DND-41 (cell line): ENCODE measurements around the gene WDR31.
"Not testable (repeated sequence)": the region's sequence is repeated elsewhere in the genome, so short reads cannot be mapped to it uniquely, and the experiment has no call there.

Source experiments
- ATAC-seq: fragments of 200-7000 bp; cut with Tn5 transposase; 3 replicates; pipeline ENCODE4 v1.9.1; 2021; ENCODE audit warnings: low read depth; ENCODE audit not compliant: insufficient read depth
- DNase-seq: peaks from one replicate; pipeline ENCODE4 v3.0.0-alpha.2; 2020
- H2AFZ ChIP-seq: 2 replicates; pipeline ENCODE4 v1.6.0; 2012; ENCODE audit warnings: low read depth, low read length
- H3K27ac ChIP-seq: 2 replicates; pipeline ENCODE4 v1.5.1; 2012; ENCODE audit warnings: low read length, inconsistent platforms
- H3K27me3 ChIP-seq: fragments of 200-600 bp; sonication (generic); 2 replicates; pipeline ENCODE4 v1.6.0; 2012; ENCODE audit warnings: low read length, mild to moderate bottlenecking, inconsistent platforms; ENCODE audit not compliant: insufficient read depth, poor library complexity
- H3K36me3 ChIP-seq: 2 replicates; pipeline ENCODE4 v1.5.1; 2012; ENCODE audit warnings: low read length, inconsistent platforms; ENCODE audit not compliant: insufficient read depth
- H3K4me1 ChIP-seq: 2 replicates; pipeline ENCODE4 v1.5.1; 2012; ENCODE audit warnings: mild to moderate bottlenecking, low read length; ENCODE audit not compliant: insufficient read depth
- H3K4me2 ChIP-seq: 2 replicates; pipeline ENCODE4 v1.6.0; 2012; ENCODE audit warnings: mild to moderate bottlenecking, moderate library complexity, low read length, inconsistent platforms; ENCODE audit not compliant: insufficient read depth
- H3K4me3 ChIP-seq, 2 experiments: fragments of 200-600 bp in 1 of 2; shearing (Covaris generic) in 1 of 2; 2 replicates each; pipeline ENCODE4 v1.5.1; 2012 to 2016; ENCODE audit warnings: inconsistent platforms in 2 of 2, low read length in 2 of 2, mild to moderate bottlenecking in 2 of 2, low read depth in 1 of 2, moderate library complexity in 1 of 2
- H3K79me2 ChIP-seq: 2 replicates; pipeline ENCODE4 v1.6.0; 2012; ENCODE audit warnings: low read length, inconsistent platforms; ENCODE audit not compliant: insufficient read depth
- H3K9ac ChIP-seq: 2 replicates; pipeline ENCODE4 v1.6.0; 2012; ENCODE audit warnings: low read depth, mild to moderate bottlenecking, inconsistent platforms, low read length, moderate library complexity
- H3K9me3 ChIP-seq: 2 replicates; pipeline ENCODE4 v1.5.1; 2012; ENCODE audit warnings: low read length, moderate library complexity, mild to moderate bottlenecking, inconsistent platforms; ENCODE audit not compliant: insufficient read depth, severe bottlenecking
- H4K20me1 ChIP-seq: 2 replicates; pipeline ENCODE4 v1.6.0; 2012; ENCODE audit warnings: low read length; ENCODE audit not compliant: insufficient read depth
- EZH2 ChIP-seq: IDR thresholded peaks from 3 replicates; pipeline ENCODE4 v1.6.1; 2012; ENCODE audit warnings: borderline replicate concordance, low read depth, mild to moderate bottlenecking, moderate library complexity, low read length, inconsistent platforms; ENCODE audit not compliant: severe bottlenecking
- TF ChIP-seq, protein P1 (sequence below): IDR thresholded peaks from 2 replicates; pipeline ENCODE4 v1.5.1; 2012; ENCODE audit warnings: borderline replicate concordance, low read length, moderate library complexity, mild to moderate bottlenecking; ENCODE audit not compliant: poor library complexity, severe bottlenecking; ENCODE audit errors: extremely low read depth

WDR31 gene

DNA sequence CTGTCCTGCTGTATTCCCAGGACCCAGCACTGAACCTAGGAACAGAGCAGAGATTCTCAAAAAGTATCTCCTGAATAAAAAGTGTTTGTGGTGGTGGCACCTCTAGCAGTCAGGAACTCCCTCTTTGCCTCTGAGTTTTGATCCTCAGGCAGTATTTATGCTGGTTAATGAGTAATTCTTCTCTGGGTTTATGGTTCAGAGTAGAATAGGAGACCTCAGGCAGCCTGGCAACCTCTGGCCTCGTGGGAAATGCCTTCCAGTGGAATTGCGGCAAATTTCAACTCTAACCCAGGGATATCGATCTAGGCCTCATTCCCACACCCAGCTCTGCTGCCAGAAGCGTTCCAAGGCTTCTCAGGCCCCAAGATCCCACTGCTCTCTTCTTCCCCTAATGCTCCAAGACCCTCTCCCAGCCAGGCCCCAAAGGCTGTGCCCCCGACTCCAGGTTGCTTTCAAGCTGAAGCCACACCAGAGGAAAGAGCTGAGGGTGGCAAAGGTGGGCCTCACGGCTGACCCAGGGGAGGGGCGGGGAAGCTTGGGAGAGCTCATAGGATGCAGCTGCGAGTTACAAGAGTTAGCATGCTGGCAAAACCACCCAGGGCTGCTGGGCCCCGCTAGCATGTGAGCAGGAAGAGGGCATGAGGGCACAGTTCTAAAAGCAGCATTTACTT lies 47.6 kb upstream of the WDR31 start:
- no peak for DNase-seq
- H3K4me1 ChIP-seq, result no peaks in the 10 kb centered on the region
- no peak overlapping the region for H2AFZ ChIP-seq
- no peaks in the 10 kb centered on the region for H3K9me3 ChIP-seq
- H3K36me3 ChIP-seq, result peaks cover 47% of the 10 kb centered on the region
- no peaks in the 10 kb centered on the region for H3K27me3 ChIP-seq
- no peaks in the 10 kb centered on the region for H3K79me2 ChIP-seq
- no peak overlapping the region for H3K9ac ChIP-seq
- no peak overlapping the region for H3K27ac ChIP-seq
- TF ChIP-seq, protein P1, sequence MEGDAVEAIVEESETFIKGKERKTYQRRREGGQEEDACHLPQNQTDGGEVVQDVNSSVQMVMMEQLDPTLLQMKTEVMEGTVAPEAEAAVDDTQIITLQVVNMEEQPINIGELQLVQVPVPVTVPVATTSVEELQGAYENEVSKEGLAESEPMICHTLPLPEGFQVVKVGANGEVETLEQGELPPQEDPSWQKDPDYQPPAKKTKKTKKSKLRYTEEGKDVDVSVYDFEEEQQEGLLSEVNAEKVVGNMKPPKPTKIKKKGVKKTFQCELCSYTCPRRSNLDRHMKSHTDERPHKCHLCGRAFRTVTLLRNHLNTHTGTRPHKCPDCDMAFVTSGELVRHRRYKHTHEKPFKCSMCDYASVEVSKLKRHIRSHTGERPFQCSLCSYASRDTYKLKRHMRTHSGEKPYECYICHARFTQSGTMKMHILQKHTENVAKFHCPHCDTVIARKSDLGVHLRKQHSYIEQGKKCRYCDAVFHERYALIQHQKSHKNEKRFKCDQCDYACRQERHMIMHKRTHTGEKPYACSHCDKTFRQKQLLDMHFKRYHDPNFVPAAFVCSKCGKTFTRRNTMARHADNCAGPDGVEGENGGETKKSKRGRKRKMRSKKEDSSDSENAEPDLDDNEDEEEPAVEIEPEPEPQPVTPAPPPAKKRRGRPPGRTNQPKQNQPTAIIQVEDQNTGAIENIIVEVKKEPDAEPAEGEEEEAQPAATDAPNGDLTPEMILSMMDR, result no peak
- no peak for TF ChIP-seq EZH2
- no peaks in the 10 kb centered on the region for H4K20me1 ChIP-seq
- ATAC-seq, result no peak
- H3K4me2 ChIP-seq, result no peak overlapping the region
- no peak overlapping the region for H3K4me3 ChIP-seq

DNA sequence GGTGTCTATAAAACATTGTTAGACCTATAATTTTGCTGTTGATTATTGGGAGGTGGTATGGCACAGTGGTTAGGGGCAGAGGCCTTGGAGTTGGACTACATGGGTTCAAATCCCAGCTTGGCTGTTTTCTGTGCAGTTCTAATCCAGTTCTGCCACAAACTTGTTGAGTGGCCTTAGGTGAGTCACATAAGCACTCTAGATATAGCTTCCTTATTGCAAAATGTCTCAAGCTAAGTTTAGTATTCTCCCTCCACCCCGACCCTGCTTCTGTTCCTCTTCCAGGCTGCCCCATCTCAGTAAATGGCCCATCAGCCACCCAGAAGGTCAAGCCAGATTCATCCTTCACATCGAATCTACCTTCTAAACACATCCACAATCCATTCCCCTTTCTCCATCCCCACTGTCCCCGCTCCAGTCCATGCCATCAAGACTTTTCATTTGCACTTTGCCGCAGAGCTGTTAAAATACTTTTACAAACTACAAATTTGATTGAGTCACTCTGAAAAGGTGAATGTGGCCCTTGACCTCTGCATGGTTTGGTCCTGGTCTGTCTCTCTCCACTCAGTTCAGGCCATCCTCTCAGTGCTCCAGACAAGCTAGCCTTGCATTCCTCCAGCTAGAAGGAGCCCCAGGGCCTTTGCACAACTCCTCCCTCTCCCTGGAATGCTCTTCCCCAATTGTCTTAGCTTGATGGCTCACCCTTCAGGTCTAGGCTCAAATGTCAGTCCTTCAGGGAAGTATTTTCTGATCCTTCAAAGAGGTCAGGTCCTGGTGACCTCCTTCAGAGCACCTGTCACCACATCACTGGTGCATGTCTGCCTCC lies 46.7 kb upstream of the WDR31 start:
- Histone ChIP-seq H3K4me2 (no peak overlapping the region), H3K9ac (no peak overlapping the region), H3K79me2 (no peaks in the 10 kb centered on the region), H3K4me3 (no peak overlapping the region), H3K27ac (no peak overlapping the region), H3K4me1 (no peaks in the 10 kb centered on the region), H4K20me1 (no peaks in the 10 kb centered on the region), H3K9me3 (no peaks in the 10 kb centered on the region), H3K36me3 (peaks cover 39% of the 10 kb centered on the region), H3K27me3 (no peaks in the 10 kb centered on the region), H2AFZ (no peak overlapping the region)
- DNase-seq, result no peak
- no peak for TF ChIP-seq EZH2
- TF ChIP-seq, protein P1, result no peak
- no peak for ATAC-seq

DNA sequence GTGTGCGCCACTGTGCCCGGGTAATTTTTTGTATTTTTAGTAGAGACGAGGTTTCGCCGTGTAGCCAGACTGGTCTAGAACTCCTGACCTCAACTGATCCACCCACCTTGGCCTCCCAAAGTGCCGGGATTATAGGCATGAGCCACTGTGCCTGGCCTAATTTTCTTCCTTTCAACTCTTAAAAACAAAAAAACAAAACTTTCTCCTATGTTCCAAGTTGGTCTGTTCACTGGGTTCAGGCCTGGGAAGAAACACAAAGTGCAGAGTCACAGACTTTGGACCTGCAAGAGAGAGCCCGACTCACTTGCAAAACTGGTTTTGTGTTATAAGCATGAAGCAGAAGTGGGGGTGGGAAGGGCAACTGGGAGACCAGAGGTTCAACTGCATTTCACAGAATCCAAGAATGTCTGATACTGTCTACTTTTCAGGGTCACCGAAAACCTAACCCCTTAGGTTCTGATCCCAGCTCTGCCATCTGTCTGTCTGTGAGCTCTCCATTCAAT lies 41.9 kb upstream of the WDR31 start:
- H3K4me1 ChIP-seq, result peaks cover 5% of the 10 kb centered on the region
- no peaks in the 10 kb centered on the region for H3K27me3 ChIP-seq
- no peak for TF ChIP-seq EZH2
- TF ChIP-seq, protein P1, result no peak
- H3K4me2 ChIP-seq, result no peak overlapping the region
- ATAC-seq (no peak), DNase-seq (no peak)
- H3K36me3 ChIP-seq, result no peaks in the 10 kb centered on the region
- H4K20me1 ChIP-seq, result no peaks in the 10 kb centered on the region
- H3K4me3 ChIP-seq, result no peak overlapping the region
- no peak overlapping the region for H3K27ac ChIP-seq
- H3K79me2 ChIP-seq, result no peaks in the 10 kb centered on the region
- H3K9ac ChIP-seq, result no peak overlapping the region
- H3K9me3 ChIP-seq, result no peaks in the 10 kb centered on the region
- H2AFZ ChIP-seq, result no peak overlapping the region

DNA sequence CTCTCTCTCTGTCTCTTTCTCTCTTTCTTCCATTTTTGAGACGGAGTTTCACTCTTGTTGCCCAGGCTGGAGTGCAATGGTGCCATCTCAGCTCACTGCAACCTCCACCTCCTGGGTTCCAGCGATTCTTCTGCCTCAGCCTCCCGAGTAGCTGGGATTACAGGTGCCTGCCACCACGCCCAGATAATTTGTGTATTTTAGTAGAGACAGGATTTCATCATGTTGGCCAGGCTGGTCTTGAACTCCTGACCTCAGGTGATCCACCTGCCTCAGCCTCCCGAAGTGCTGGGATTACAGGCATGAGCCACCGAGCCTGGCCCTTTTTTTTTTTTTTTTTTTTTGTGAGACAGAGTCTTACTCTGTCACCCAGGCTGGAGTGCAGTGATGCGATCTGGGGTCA lies 41.4 kb upstream of the WDR31 start:
- H3K4me3 ChIP-seq, H3K79me2 ChIP-seq, H3K9ac ChIP-seq, H4K20me1 ChIP-seq, H3K4me2 ChIP-seq, ATAC-seq, H3K27me3 ChIP-seq, H3K27ac ChIP-seq, DNase-seq, H2AFZ ChIP-seq, H3K9me3 ChIP-seq, H3K36me3 ChIP-seq, H3K4me1 ChIP-seq: not testable (repeated sequence)
